Pancreas (tissue), 10 donors: ENCODE results near the gene FCGR3A. TPM values are rescaled to one million over a fixed set of nuclear protein-coding genes. Genes with fewer than 3 reads are reported as not detected.
A peak's percentile ranks its signal among the peaks of the same experiment; 100 is the strongest.
"Not testable (repeated sequence)": the region's sequence is repeated elsewhere in the genome, so short reads cannot be mapped to it uniquely, and the experiment has no call there.

ENCODE experiments used
- ATAC-seq, 4 donors: fragments of 200-7000 bp; cut with Tn5 transposase; one replicate each; pipeline versions ENCODE4 v1.8.0 to v1.9.1; 2020; ENCODE audit warnings: mild to moderate bottlenecking in 4 of 4, moderate library complexity in 4 of 4
- DNase-seq, 6 donors: peaks; one replicate each; pipeline ENCODE4 v3.0.0-alpha.2; 2020
- FAIRE-seq: peaks from 2 replicates; lab custom pipeline; 2012; peaks lifted over from hg19 to GRCh38; lab: Jason Lieb, UNC
- H3K27ac ChIP-seq, 4 donors: fragments of 200-600 bp; sonication (generic); 1 replicate in 3 of 4; 2 replicates in 1 of 4; pipeline versions ENCODE4 v1.5.0 to v1.8.0; 2020
- H3K27me3 ChIP-seq, 4 donors: fragments of 200-600 bp; one replicate each; pipeline ENCODE4 v1.8.0; 2021
- H3K36me3 ChIP-seq, 3 donors: fragments of 200-600 bp; sonication (generic) in 1 of 3; one replicate each; pipeline versions ENCODE4 v1.5.0 to v1.8.0; 2020 to 2021
- H3K4me1 ChIP-seq, 3 donors: fragments of 200-600 bp; one replicate each; pipeline ENCODE4 v1.8.0; 2021
- H3K4me3 ChIP-seq, 4 donors: fragments of 200-600 bp; sonication (generic) in 2 of 4; one replicate each; pipeline versions ENCODE4 v1.5.0 to v1.8.0; 2020 to 2021
- H3K9me3 ChIP-seq, 4 donors: fragments of 200-600 bp; one replicate each; pipeline ENCODE4 v1.8.0; 2021
- CTCF ChIP-seq, 4 donors: fragments of 200-600 bp; sonication (generic) in 3 of 4; IDR thresholded peaks; one replicate each; pipeline versions ENCODE4 v1.5.0 to v1.8.0; 2021; ENCODE audit warnings: antibody characterized with exemption in 4 of 4
- WGBS, 2 donors: extraction: QIAGEN DNeasy Blood & Tissue Kit; methylation state at CpG; one replicate each; pipeline ENCODE4 v1.1.7; 2013; 5-methylcytosine and 5-hydroxymethylcytosine counted together
- intact Hi-C, 3 donors: fragments of 100-400 bp; cut with DNase I; formaldehyde crosslinking; loops; one replicate each; pipeline versions ENCODE4 v1.11.1 to v1.14.2; 2022
- polyA plus RNA-seq, 2 donors: library from polyadenylated mRNA; stranded (reverse); fragments of 200-250 nt; gene quantifications; one replicate each; pipeline ENCODE4 v1.2.3, GENCODE V29; 2013
- total RNA-seq, 6 donors: library from RNA; stranded (reverse); fragmentation: NEBNext Ultra II Directional in 4 of 6; extraction: Animal tissue kit (Norgen Biotek cat#: 25700) in 4 of 6; gene quantifications; one replicate each; pipeline versions ENCODE4 v1.2.1 to v1.2.4, GENCODE V29; 2021 to 2023
- donor health status: healthy with polysubstance abuse.
- donor health status: DM: no; HTN: no; CAD: no; lungs with moderate emphysema.
- donor health status: DM: no; HTN: no; CAD: no.
- donor health status: control.
- donor health status: control.
- donor health status: Bipolar disorder and iron deficiency.
- donor health status: DM: yes; HTN: yes; CAD: no.
- donor health status: DM: no; HTN: no; CAD: no.
- donor health status: DM: no; HTN: no; CAD: no.
- donor health status: DM: yes; HTN: yes; CAD: no.

The FCGR3A gene
- total and polyA plus RNA-seq, 8 donors, result 2.0 to 23.1 (median 3.2) TPM

- FAIRE-seq, H3K9me3 ChIP-seq, intact Hi-C loops, H3K27me3 ChIP-seq, H3K4me1 ChIP-seq, H3K36me3 ChIP-seq: not testable (repeated sequence)
- WGBS, 2 donors, result 2 to 3% methylated on average over 41 of the region's 41 CpGs
- peak overlapping the region in 3 of 4 donors; percentile 12 to 36 (median 27) for H3K4me3 ChIP-seq
- peak overlapping the region in 2 of 4 donors; percentile 18 to 42 for H3K27ac ChIP-seq
- DNase-seq, result peak; percentile 58 to 87 (median 82)
- peak; percentile 79 to 86 (median 81) for ATAC-seq
Observed at GRCh38 chr1:161539731-161540569, 9.7 kb downstream of the FCGR3A start.

GRCh38 chr1:161538925-161539479 is 10.6 kb downstream of the FCGR3A start:
- H3K4me3 ChIP-seq, H3K4me1 ChIP-seq, ATAC-seq, H3K9me3 ChIP-seq, H3K27ac ChIP-seq, H3K36me3 ChIP-seq, intact Hi-C loops, FAIRE-seq, DNase-seq, H3K27me3 ChIP-seq: not testable (repeated sequence)
- 85 to 88% methylated on average over 7 of the region's 7 CpGs for WGBS, 2 donors

GRCh38 chr1:161537068-161537669 is 12.4 kb downstream of the FCGR3A start:
- H3K4me3 ChIP-seq, H3K36me3 ChIP-seq, DNase-seq, H3K27ac ChIP-seq, H3K9me3 ChIP-seq, H3K4me1 ChIP-seq, intact Hi-C loops, H3K27me3 ChIP-seq, FAIRE-seq, ATAC-seq: not testable (repeated sequence)
- WGBS, 2 donors, result 80 to 85% methylated on average over 7 of the region's 7 CpGs

GRCh38 chr1:161532644-161533567 is 16.7 kb downstream of the FCGR3A start:
- H3K9me3 ChIP-seq, H3K4me3 ChIP-seq, FAIRE-seq, H3K36me3 ChIP-seq, intact Hi-C loops, DNase-seq, H3K27me3 ChIP-seq, H3K4me1 ChIP-seq: not testable (repeated sequence)
- WGBS, 2 donors, result 66 to 72% methylated on average over 15 to 16 of the region's 16 CpGs
- H3K27ac ChIP-seq, result peak overlapping the region in 1 of 4 donors; percentile 6
- peak in 1 of 4 donors; percentile 3 for ATAC-seq

- Histone ChIP-seq H3K4me1 (peaks cover 0 to 5% (median 3%) of the 10 kb centered on the region in 3 donors), H3K4me3 (no peak overlapping the region), H3K27me3 (no peaks in the 10 kb centered on the region), H3K27ac (peak overlapping the region in 1 of 4 donors; percentile 6), H3K36me3 (no peaks in the 10 kb centered on the region), H3K9me3 (no peaks in the 10 kb centered on the region)
- ATAC-seq (no peak), DNase-seq (no peak), FAIRE-seq (no peak)
- TF ChIP-seq CTCF (IDR thresholded peaks at IDR 0.05), result no peak
- 76 to 77% methylated on average over 22 of the region's 22 CpGs for WGBS, 2 donors
- intact Hi-C loops, result no loop called here
Observed at GRCh38 chr1:161531986-161532643, 17.5 kb downstream of the FCGR3A start.

GRCh38 chr1:161530671-161531641 is 18.7 kb downstream of the FCGR3A start:
- H3K9me3 ChIP-seq, H3K4me1 ChIP-seq, H3K36me3 ChIP-seq, FAIRE-seq, H3K27me3 ChIP-seq, intact Hi-C loops: not testable (repeated sequence)
- 1 to 2% methylated on average over 48 to 53 of the region's 56 CpGs for WGBS, 2 donors
- Histone ChIP-seq H3K27ac (peak overlapping the region in 2 of 4 donors; percentile 86 to 88), H3K4me3 (peak overlapping the region; percentile 16 to 58 (median 30))
- peak; percentile 79 to 85 (median 82) for ATAC-seq
- DNase-seq, result peak; percentile 67 to 89 (median 81)

GRCh38 chr1:161530158-161530557 is 19.5 kb downstream of the FCGR3A start:
- 1% methylated on average over 12 to 13 of the region's 13 CpGs for WGBS, 2 donors
- H3K36me3 ChIP-seq, FAIRE-seq, intact Hi-C loops, H3K27me3 ChIP-seq, H3K4me1 ChIP-seq, H3K9me3 ChIP-seq: not testable (repeated sequence)
- DNase-seq (peak in 4 of 6 donors; percentile 51 to 77 (median 65)), ATAC-seq (peak; percentile 76 to 84 (median 82))
- H3K4me3 ChIP-seq, result peak overlapping the region in 2 of 4 donors; percentile 44 to 58
- H3K27ac ChIP-seq, result peak overlapping the region in 2 of 4 donors; percentile 86 to 88

GRCh38 chr1:161529463-161530104 is 20.0 kb downstream of the FCGR3A start:
- peak in 3 of 4 donors; percentile 1 to 3 (median 1) for ATAC-seq
- H3K9me3 ChIP-seq, intact Hi-C loops, FAIRE-seq, H3K36me3 ChIP-seq, H3K27me3 ChIP-seq, H3K4me3 ChIP-seq, DNase-seq, H3K4me1 ChIP-seq: not testable (repeated sequence)
- peak overlapping the region in 1 of 4 donors; percentile 88 for H3K27ac ChIP-seq
- WGBS, 2 donors, result 23 to 42% methylated on average over 19 of the region's 19 CpGs
